GM21825 (cell line): ENCODE results near the gene LMAN1L.

Experiments
- ATAC-seq: cut with Tn5 transposase; IDR thresholded peaks from one replicate; pipeline ENCODE4 v1.9.1; 2021; ENCODE audit warnings: mild to moderate bottlenecking, moderate library complexity; ENCODE audit not compliant: unreplicated experiment

The LMAN1L gene

DNA sequence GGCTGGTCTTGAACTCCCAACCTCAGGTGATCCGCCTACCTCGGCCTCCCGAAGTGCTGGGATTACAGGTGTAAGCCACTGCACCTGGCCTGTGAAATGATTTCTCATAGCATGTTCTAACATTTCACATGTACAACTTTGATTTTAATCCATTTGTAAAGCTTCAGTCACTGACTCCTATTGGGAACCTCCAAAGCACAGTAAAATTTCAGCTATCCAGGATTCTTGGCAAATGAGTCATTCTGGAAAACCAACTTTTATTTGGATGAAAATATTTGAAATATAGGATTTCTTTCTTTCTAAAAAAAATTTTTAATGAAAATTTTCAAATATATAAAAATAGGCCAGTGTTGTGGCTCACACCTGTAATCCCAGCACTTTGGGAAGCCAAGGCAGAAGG lies 2.7 kb upstream of the LMAN1L start:
- no peak for ATAC-seq

DNA sequence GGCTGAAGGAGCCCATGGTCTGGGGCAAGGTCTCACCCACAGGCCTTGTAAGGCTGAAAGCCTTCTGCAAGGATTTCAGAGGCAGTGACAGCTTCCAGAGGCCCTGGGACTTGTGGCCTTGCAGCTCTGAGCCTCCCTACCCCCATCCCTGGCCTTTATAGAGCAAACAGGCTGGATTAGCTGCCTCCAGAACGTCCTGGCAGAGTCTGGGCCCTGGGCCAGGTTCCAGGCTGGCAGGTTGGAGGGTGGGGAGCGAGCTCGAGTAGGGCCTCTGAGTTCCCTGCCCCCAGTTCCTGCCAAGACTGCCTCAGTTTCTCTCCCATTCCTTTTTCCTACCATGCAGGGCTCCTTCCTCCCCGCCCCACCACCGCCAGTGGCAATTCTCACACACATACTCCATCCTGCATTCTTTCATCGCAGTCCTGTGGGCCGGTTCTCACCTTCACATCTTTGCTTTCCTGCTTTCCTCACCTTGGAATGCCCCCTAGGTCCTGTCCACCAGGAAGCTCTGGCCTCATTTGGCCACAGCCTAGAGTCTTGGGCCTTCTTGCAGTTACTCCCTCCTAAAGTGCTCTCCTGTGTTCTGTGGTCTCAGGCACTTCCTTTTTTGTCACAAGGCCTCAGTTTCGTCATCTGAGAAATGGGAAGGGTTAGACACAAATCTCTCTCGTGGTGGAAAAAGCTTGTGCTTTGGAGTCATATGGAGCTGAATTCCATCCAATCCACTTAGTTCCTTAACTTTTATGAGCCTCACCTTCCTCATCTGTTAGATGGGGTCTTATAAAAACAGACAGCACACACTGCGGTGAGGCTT lies 2.7 kb downstream of the LMAN1L start:
- no peak for ATAC-seq

DNA sequence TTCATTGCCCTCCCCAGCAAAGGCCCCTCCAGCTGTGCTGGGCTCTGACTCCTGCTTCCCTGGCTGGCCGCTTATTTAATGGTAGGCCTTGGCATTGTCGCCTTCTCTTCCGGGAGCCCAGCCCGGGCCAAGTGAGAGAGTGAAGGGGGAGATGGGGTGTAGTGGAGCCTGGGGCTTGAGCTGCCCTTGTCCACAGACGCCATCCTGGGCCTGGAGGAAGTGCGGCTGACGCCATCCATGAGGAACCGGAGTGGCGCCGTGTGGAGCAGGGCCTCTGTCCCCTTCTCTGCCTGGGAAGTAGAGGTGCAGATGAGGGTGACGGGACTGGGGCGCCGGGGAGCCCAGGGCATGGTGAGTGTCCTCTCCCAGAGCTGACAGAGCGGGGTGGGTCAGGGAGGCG lies 3.3 kb downstream of the LMAN1L start:
- no peak for ATAC-seq

DNA sequence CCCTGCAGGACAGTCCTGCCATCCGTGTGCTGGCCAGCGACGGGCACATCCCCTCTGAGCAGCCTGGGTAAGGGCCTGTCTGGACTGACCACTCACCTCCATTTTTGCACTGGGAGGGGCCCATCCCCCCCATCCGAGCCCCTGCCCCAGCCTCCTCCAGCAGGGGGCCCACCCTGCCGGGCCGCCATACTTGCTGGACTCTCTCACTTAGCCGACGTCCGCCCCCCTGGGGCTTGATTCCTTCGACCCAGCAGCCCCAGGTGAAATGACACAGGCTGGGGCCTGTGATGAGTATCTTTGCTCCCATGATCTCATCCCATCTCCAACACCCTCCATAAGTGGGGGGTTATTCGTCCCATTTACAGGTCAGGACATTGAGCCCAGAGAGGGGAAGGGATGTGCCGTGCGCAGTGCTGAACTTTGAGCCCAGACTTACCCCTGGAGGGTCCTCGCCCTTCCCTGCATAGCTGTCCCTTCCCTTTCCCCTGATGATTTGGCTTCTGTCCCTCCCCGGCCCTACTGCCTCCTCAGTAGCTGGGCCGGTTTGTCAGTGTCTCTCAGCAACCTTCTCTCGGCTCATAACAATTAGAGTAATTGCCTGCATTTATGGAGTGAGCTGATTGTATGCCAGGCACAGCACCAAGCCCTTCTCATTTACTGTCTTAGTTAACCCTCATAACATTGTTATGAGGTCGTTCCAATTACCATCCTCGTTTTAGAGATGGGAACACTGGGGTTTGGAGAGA lies 4.2 kb downstream of the LMAN1L start:
- ATAC-seq = no peak

DNA sequence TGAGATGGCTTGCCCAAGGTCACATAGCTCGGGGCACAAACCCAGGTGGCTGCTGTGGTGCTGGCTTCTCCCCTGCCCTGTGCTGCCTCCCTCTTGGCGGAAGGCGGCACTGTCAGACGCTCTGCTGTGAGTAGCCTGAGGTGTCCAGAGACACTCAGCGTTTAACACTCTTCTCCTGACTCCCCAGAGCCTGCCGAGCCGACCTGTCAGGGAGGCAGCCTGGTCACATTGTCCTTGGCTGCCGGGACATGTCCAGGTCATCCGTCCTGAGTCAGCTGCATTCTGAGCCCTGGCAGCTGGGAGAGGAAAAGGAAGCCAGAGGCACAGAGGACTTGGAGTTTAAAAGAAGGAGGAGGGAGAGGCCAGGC lies 4.7 kb downstream of the LMAN1L start:
- ATAC-seq = no peak

DNA sequence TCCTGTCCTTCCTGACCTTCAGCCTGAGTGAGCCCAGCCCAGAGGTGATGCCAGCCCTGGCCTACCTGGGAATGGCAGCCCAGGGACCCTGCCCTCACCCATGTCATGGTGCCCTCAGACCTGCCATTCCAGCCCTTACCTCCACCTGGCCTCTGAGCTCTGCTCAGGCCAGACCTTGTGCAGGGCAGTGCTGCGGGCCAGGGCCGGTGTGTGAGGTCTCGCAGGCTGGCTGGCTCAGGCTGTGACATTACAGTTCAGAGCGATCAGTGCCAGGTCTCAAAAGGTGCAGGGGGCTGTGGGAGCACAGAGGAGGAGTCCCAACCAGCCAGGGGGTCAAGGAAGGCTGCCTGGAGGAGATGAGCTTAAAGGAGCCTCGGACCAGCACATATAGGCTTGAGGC lies 7.4 kb downstream of the LMAN1L start:
- ATAC-seq = no peak

DNA sequence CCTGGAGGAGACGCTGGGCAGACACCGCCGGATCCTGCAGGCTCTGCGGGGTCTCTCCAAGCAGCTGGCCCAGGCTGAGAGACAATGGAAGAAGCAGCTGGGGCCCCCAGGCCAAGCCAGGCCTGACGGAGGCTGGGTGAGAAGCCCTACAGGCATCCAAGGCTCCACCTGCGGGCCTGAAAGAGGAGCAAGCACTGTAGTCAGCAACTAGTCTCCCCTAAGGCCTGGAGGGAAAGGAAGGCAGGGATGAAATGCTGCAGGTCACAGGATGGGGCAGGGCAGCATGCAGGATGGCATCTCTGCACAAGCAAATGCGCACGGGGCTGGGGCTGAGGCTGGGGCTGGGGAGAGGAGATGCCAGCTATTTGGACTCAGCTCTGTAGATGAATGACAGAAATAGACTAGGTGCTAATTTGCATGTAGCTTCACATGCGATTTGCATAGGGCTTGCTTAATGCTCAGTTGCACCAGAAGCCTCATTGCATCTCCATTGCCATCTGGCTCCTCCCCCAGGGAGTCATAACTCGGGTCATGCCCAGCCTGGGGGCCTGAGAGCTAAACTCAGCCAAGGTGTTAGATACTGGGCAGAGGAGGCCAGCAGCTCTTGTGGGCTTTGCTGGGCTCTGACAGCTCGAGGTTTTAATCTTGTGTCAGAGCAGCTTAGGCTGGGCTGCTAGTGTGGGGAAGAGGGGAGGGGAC lies 8.6 kb downstream of the LMAN1L start:
- peak; percentile 63 for ATAC-seq

DNA sequence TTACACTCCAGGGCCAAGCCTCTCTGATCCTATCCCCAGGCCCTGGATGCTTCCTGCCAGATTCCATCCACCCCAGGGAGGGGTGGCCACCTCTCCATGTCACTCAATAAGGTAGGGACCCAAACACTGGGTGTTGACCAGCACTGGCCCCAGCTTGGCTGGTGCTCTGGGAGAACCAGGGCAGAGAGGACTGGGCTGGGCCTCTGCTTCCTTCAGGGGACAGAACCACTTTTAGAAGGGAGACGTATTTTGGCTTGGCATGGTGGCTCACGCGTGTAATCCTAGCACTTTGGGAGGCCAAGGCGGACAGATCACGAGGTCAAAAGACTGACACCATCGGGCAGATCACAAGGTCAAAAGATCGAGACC lies 9.1 kb downstream of the LMAN1L start:
- no peak for ATAC-seq

DNA sequence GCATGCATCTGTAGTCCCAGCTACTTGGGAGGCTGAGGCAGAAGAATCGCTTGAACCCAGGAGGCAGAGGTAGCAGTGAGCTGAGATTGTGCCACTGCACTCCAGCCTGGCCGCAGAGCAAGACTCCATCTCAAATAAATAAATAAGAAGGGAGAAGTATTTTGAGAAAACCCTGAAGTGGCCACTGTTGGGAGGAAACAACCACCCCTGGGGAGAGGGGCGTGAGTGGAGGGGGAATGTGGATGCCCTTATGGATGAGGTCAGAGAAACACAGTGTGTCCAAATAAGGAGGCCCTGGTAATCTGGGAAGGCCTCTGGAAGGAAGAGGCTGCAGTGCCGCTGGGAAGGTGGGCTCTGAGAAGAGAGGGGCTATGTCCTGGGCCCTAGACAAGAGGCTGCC lies 9.6 kb downstream of the LMAN1L start:
- no peak for ATAC-seq

DNA sequence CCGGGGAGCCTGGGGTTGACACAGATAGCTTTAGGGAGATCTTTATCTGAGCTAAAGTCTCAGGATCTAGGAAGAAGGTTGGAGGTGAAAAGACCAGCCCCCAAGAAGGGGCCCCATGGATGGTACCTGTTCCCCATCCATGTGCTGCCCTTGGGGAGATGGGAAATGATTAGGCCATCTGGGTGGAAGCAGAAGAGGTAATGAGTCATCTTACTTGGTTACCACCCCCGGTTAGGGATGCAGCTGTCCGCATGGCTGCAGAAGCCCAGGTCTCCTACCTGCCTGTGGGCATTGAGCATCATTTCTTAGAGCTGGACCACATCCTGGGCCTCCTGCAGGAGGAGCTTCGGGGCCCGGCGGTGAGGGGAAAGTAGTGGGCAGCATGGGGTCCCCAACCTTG lies 10.7 kb downstream of the LMAN1L start:
- no peak for ATAC-seq

DNA sequence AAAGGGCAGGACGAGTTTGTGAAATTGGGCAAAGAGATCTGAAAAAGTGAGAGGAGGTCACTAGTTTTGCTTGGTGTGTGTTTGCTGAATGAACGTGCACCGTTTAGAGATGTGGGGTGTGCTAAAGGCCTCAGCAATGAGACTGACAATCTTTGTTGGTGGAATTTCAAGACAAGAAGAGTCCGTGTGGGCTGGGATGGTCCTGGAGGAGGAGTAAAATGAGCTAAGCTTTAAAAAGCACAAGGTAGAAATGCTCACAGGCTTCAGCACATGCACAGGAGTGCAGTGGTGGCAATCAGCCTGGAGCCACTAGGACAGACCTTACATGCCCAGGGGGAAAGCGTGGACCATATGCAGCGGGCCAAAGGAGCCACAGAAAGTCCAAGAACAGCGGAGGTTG lies 12.3 kb downstream of the LMAN1L start:
- no peak for ATAC-seq

DNA sequence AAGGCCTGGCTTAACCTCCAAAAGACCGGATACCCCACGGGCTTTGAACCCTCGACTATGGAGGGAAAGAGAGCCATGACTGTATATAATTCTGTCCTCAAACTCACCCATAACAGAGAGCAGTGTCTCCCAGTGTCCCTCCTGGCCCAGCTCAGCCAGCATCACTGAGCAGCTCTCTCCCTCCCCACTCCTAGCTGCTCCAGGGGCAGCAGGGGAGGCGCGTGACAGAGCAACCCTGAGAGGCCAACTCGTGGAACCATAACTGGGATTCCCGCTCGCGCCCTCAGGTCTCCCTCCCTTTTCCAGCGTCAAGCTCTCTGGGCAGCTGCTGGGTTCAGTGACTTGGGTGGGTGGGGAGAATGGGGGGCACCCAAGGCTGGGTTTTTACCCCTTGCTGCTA lies 13.2 kb downstream of the LMAN1L start:
- no peak for ATAC-seq

DNA sequence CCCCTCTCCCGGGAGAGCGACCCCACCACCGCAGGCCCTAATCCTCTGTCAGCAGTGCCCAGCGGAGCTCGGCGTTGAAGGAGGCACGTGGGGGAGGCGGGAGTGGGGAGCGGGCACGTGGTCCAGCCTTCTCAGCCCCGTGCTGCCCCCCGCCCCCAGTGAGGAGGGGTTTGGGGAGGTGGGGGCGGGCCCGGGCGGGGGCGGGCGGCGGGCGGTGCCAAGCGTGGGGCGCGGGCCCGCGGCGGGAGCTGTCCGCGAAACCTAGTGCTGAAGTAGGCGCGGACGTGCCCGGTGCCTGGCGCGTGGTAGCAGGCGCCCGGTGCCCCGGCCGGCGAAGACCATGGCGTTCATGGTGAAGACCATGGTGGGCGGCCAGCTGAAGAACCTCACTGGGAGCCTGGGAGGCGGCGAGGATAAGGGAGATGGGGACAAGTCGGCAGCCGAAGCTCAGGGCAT lies 13.8 kb downstream of the LMAN1L start, which contains the start of gene CPLX3:
TSS of gene CPLX3 (plus strand) at position 264 of the 456 bp plus-strand sequence. CDS start at position 341, 77 bp downstream.
- no peak for ATAC-seq

DNA sequence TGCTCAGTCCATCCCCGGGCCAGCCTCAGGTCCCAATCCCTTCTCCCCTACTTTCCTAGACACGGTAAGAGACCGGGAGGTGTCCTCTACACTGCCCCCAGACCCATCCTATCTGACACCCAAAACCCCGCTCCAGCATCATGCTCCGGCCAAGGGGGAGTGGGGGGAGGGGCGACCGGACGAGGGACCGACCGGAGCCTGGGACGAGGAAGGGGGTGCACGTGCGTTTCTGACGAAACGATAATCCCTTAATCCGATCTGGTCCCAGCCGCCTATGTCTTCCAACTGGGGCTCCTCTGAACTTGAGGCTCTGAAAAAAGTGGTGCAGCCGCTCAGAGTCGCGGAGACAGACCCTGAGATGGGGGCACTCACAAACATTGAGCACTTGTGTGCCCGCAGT lies 14.3 kb downstream of the LMAN1L start:
- ATAC-seq = no peak

DNA sequence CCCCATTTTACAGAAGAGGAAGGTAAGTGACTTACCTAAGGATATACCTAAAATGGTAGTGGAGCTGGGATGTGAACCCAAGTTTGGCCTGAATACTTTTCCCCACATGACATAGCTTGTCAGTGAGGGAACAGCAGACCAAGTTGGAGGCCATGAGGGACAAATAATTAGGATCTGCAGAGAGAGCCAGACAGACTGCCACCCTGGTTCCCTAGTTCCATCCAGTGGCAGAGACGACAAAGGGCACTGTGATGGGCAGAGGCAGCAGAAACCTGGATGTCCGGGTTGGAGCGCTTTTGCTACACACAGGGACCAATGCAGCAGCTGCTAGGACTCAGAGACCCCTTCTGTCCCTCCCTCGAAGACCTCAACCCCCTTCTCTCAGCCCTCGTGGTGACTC lies 15.0 kb downstream of the LMAN1L start:
- no peak for ATAC-seq

DNA sequence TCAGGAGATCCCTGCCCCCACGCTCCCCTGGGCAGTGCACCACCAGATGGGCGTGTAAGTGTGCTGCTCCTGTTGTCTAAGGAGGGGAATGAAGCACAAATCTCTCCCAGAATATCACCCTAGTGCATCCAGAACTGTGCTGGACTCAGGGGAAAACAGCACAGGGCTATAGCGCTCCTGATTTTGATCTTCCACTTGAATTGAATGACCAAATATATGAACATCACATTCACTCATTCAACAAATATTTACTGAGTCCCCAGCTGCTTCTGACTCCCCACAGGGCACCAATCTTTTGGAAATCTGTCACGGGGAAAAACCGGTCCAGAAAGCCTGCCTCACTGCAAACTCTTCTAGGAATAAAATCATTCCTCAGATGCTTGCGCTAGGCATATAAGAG lies 16.2 kb downstream of the LMAN1L start:
- no peak for ATAC-seq

DNA sequence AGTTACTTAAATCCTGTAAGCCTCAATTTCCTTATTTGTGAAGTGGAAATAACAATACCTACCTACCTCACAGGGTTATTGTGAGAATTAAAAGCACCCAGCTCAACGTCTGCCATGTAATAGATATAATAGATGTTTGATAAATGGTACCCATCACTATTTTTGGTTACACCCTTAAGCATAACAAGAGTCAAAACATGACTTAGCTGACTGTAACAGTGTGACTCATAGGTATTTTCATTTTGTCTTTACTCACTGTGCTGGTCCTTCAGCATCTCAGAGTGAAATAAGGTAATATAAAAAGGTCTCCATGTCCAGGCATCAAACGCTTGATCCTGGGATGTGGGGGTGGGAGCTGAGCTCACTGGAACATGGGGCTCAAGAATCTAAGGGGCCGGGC lies 16.9 kb downstream of the LMAN1L start:
- no peak for ATAC-seq

DNA sequence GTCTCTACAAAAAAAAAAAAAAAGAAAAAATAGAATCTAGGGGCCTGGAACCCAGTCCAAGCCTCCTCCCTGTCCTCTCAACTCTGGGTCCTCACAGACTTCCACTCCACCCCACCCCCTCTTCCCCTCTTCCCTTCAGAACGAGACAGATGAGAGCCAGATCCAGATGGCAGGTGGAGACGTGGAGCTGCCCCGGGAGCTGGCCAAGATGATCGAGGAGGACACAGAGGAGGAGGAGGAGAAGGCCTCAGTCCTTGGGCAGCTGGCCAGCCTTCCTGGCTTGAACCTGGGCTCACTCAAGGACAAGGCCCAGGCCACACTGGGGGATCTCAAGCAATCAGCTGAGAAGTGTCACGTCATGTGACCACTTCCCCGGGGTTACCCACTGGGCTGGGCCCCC lies 17.4 kb downstream of the LMAN1L start:
- no peak for ATAC-seq

DNA sequence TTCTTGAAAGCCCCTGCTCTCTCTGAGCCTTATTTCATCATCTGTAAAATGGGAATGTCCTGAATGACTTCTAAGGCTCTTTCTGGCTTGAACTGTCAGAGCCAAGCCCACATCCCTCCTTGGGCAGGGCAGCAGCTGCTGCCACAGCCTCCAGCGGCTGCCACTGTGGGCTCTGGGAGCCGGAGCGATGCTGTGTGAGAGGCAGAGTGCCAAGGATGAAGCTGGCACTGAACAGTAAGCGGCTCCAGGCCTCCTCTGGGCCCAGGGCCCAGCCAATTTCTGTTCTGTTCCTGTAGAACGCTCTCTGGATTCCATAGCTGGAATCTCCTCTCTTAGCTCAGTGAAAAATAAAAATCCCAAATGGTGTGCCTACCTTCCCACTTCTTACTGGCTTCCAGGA lies 18.2 kb downstream of the LMAN1L start:
- no peak for ATAC-seq

DNA sequence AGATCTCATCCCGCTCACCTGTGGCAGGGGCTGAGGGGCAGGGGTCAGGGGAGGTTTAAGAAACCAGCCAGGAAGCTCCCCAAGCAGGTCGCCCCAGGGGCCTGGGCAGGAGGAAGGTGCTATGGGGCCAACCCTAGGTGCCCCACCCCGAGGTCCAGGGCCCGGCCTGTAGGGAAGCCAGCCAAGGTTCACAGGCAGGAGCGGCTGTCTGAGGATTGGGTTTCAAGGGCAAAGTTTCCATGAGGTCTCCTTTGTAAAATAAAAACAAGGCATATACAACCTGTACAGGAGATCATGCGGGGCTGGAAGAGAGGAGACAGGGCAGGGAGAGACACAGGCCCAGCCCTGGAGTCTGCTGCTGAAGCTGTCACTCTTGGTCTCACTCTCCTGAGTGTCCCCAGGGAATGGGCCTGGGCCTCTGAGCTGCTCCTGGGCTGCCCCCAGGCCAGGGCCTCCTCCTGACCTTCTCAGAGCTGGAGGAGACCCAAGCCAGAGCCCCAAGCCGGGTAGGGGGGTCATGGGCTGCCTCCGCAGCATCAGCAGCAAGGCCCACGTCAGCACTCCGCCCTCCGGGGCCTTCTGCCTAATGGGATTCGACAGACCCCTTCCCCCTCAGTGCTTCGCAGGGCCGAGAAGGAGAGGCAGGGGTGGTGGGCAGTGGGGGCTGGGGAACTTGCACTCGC lies 19.3 kb downstream of the LMAN1L start:
- ATAC-seq = no peak

DNA sequence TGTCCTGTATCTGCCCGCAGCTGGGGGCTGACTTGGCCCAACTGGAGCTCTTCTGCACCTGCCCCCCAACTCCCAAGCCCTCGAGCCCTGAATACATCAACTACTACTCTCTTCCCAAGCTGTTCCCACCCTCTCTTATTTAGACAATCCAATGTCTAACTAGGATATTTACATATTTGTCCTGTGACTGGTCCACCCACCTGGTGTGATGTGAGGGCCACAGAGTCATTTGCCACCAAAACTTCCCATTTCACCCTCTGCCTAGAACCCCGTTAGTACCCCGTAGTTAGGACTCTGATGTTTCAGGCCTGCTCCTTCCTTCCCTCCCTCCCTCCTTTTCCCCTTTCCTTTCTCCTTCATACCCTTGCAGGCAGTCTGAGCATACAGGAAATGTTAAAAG lies 20.2 kb downstream of the LMAN1L start:
- ATAC-seq = no peak
